DOHH2 (cell line): ENCODE results near the gene MACROD2.

Source experiments
- H3F3A ChIP-seq: fragments of 200-600 bp; sonication (generic), shearing (Covaris generic); 2 replicates; pipeline ENCODE4 v1.6.0; 2016; ENCODE audit warnings: antibody characterized with exemption, mild to moderate bottlenecking; ENCODE audit not compliant: control insufficient read depth, insufficient read depth
- H3K27ac ChIP-seq: fragments of 200-600 bp; sonication (generic); 2 replicates; pipeline ENCODE4 v1.5.1; 2014; ENCODE audit warnings: low read depth, mild to moderate bottlenecking, low read length, moderate library complexity
- H3K27me3 ChIP-seq: fragments of 200-600 bp; sonication (generic); 2 replicates; pipeline ENCODE4 v1.6.1; 2014; ENCODE audit warnings: mild to moderate bottlenecking, low read length, mixed read lengths; ENCODE audit not compliant: control insufficient read depth
- H3K36me3 ChIP-seq: fragments of 200-600 bp; sonication (generic); 2 replicates; pipeline ENCODE4 v1.6.1; 2014; ENCODE audit warnings: mild to moderate bottlenecking, low read length, moderate library complexity, mixed read lengths; ENCODE audit not compliant: control insufficient read depth
- H3K4me1 ChIP-seq: fragments of 200-600 bp; sonication (generic); 2 replicates; pipeline ENCODE4 v1.6.1; 2014; ENCODE audit warnings: mild to moderate bottlenecking, low read length, mixed read lengths; ENCODE audit not compliant: control insufficient read depth
- H3K4me2 ChIP-seq: fragments of 200-600 bp; sonication (generic); 2 replicates; pipeline ENCODE4 v1.6.0; 2014; ENCODE audit warnings: mild to moderate bottlenecking, low read length, moderate library complexity
- H3K4me3 ChIP-seq: fragments of 200-600 bp; sonication (generic); 2 replicates; pipeline ENCODE4 v1.5.1; 2014; ENCODE audit warnings: mild to moderate bottlenecking, low read length, mixed read lengths
- H3K79me2 ChIP-seq: fragments of 200-600 bp; sonication (generic); 2 replicates; pipeline ENCODE4 v1.6.1; 2014; ENCODE audit warnings: mild to moderate bottlenecking, low read length, mixed read lengths; ENCODE audit not compliant: control insufficient read depth
- H3K9me2 ChIP-seq: fragments of 200-600 bp; sonication (generic); replicated peaks from 2 replicates; pipeline ENCODE4 v1.6.1; 2014; ENCODE audit warnings: mild to moderate bottlenecking, low read length, mixed read lengths; ENCODE audit not compliant: control insufficient read depth
- H3K9me3 ChIP-seq: fragments of 200-600 bp; sonication (generic); 2 replicates; pipeline ENCODE4 v1.6.1; 2014; ENCODE audit warnings: antibody characterized with exemption, low read length, mixed read lengths; ENCODE audit not compliant: control insufficient read depth, insufficient read depth
- H4K20me1 ChIP-seq: fragments of 200-600 bp; sonication (generic); 2 replicates; pipeline ENCODE4 v1.6.0; 2014; ENCODE audit warnings: low read depth, mild to moderate bottlenecking, antibody characterized with exemption, low read length, moderate library complexity; ENCODE audit not compliant: control insufficient read depth, insufficient read depth
- CTCF ChIP-seq: fragments of 200-600 bp; sonication (generic); IDR thresholded peaks from one replicate; pipeline ENCODE4 v1.5.1; 2014; ENCODE audit warnings: antibody characterized with exemption, mild to moderate bottlenecking, low read depth, low read length; ENCODE audit not compliant: poor library complexity, severe bottlenecking
- EZH2phosphoT487 ChIP-seq: fragments of 200-600 bp; sonication (generic); IDR thresholded peaks from 2 replicates; pipeline ENCODE4 v1.6.1; 2017; ENCODE audit warnings: borderline replicate concordance, mild to moderate bottlenecking, antibody characterized with exemption, low read length, moderate library complexity, mixed read lengths

Gene MACROD2

GRCh38 chr20:15619816-15620215, 1624.5 kb downstream of the MACROD2 start:
- Histone ChIP-seq H3K4me3 (no peak overlapping the region), H3K79me2 (no peaks in the 10 kb centered on the region), H3K4me1 (no peaks in the 10 kb centered on the region), H4K20me1 (no peaks in the 10 kb centered on the region), H3K36me3 (no peaks in the 10 kb centered on the region), H3F3A (no peaks in the 10 kb centered on the region), H3K9me3 (no peaks in the 10 kb centered on the region), H3K9me2 (no peaks in the 10 kb centered on the region), H3K27me3 (no peaks in the 10 kb centered on the region), H3K27ac (no peak overlapping the region), H3K4me2 (no peak overlapping the region)
- TF ChIP-seq EZH2phosphoT487 (no peak), CTCF (no peak)

GRCh38 chr20:15622368-15622767, 1627.1 kb downstream of the MACROD2 start:
- TF ChIP-seq CTCF, result no peak
- no peak for TF ChIP-seq EZH2phosphoT487
- Histone ChIP-seq H3K9me3 (no peaks in the 10 kb centered on the region), H3K4me3 (no peak overlapping the region), H3K4me2 (no peak overlapping the region), H3K79me2 (no peaks in the 10 kb centered on the region), H3K27ac (no peak overlapping the region), H4K20me1 (no peaks in the 10 kb centered on the region), H3K27me3 (no peaks in the 10 kb centered on the region), H3K36me3 (no peaks in the 10 kb centered on the region), H3F3A (no peaks in the 10 kb centered on the region), H3K9me2 (no peaks in the 10 kb centered on the region), H3K4me1 (no peaks in the 10 kb centered on the region)

- Histone ChIP-seq H3F3A (no peaks in the 10 kb centered on the region), H3K27me3 (no peaks in the 10 kb centered on the region), H3K4me3 (no peak overlapping the region), H4K20me1 (no peaks in the 10 kb centered on the region), H3K4me1 (no peaks in the 10 kb centered on the region), H3K9me3 (no peaks in the 10 kb centered on the region), H3K36me3 (no peaks in the 10 kb centered on the region), H3K9me2 (no peaks in the 10 kb centered on the region), H3K27ac (no peak overlapping the region), H3K79me2 (no peaks in the 10 kb centered on the region), H3K4me2 (no peak overlapping the region)
- TF ChIP-seq CTCF (no peak), EZH2phosphoT487 (no peak)
Observed at GRCh38 chr20:15623215-15623614, 1627.9 kb downstream of the MACROD2 start.

DNA sequence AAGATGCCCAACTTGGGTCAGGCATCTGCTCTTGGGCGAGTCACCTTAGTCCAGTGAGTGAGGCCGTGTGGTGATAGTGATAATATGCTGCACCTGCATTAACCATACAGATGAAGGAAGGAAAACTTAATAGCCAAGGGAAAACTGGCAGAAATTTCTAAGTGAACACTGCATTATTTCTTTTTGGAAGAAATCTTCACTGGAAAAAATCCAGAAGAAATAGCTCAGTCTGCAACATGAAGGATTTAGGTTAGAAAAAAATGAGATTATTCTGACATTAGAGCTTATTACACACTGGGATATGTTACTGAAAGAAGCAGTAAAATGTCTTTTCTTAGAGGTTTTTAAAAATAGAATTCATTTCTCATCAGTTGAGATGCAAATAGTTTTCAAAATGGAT, 1630.7 kb downstream of the MACROD2 start:
- H3K79me2 ChIP-seq, result no peaks in the 10 kb centered on the region
- H3K9me2 ChIP-seq, result no peaks in the 10 kb centered on the region
- H4K20me1 ChIP-seq, result no peaks in the 10 kb centered on the region
- H3K27ac ChIP-seq, result no peak overlapping the region
- H3F3A ChIP-seq, result no peaks in the 10 kb centered on the region
- H3K27me3 ChIP-seq, result no peaks in the 10 kb centered on the region
- no peaks in the 10 kb centered on the region for H3K4me1 ChIP-seq
- no peaks in the 10 kb centered on the region for H3K9me3 ChIP-seq
- H3K4me3 ChIP-seq, result no peak overlapping the region
- TF ChIP-seq EZH2phosphoT487 (no peak), CTCF (no peak)
- H3K36me3 ChIP-seq, result no peaks in the 10 kb centered on the region
- no peak overlapping the region for H3K4me2 ChIP-seq
